WTC11 (cell line): Measurements from ENCODE around the gene PTK6. TPM values are rescaled to one million over a fixed set of nuclear protein-coding genes. Genes with fewer than 3 reads are reported as not detected.

ENCODE experiments used
- ATAC-seq: fragments of 200-7000 bp; cut with Tn5 transposase; 2 replicates; pipeline ENCODE4 v1.10.0; 2021; ENCODE audit warnings: mild to moderate bottlenecking, moderate library complexity
- CTCF ChIA-PET: fragments of 300-600 bp; sonication (Branson Sonifier 250); formaldehyde crosslinking; loops from one replicate; lab custom pipeline; 2021; ENCODE audit warnings: antibody characterized with exemption; lab: Charles Lee
- POLR2A ChIA-PET: fragments of 350-600 bp; sonication (Branson Sonifier 250); formaldehyde crosslinking; loops from one replicate; lab custom pipeline; 2021; ENCODE audit warnings: antibody characterized with exemption; lab: Charles Lee
- DNase-seq: peaks from one replicate; pipeline ENCODE4 v3.0.0; 2021; ENCODE audit warnings: low spot score
- H3K27ac Mint-ChIP-seq: 2 replicates; pipeline ENCODE4 v1.8.0; 2021; ENCODE audit warnings: mixed read lengths
- H3K27me3 Mint-ChIP-seq: 2 replicates; pipeline ENCODE4 v1.8.0; 2021; ENCODE audit warnings: low read depth, mild to moderate bottlenecking, moderate library complexity, mixed read lengths
- H3K36me3 Mint-ChIP-seq: 2 replicates; pipeline ENCODE4 v1.8.0; 2021; ENCODE audit warnings: mixed read lengths
- H3K4me1 Mint-ChIP-seq: 2 replicates; pipeline ENCODE4 v1.8.0; 2022; ENCODE audit warnings: mixed read lengths
- H3K4me3 Mint-ChIP-seq: 2 replicates; pipeline ENCODE4 v1.8.0; 2021; ENCODE audit warnings: mild to moderate bottlenecking, moderate library complexity, mixed read lengths
- H3K9me3 Mint-ChIP-seq: 2 replicates; pipeline ENCODE4 v1.8.0; 2021; ENCODE audit warnings: mixed read lengths
- CREB1 ChIP-seq: sonication (generic); formaldehyde crosslinking; IDR thresholded peaks from 2 replicates; pipeline ENCODE4 v1.8.0; 2023; ENCODE audit warnings: mild to moderate bottlenecking, missing genetic modification reagents
- ERG ChIP-seq: fragments of 250-450 bp; sonication (Bioruptor Pico); IDR thresholded peaks from 2 replicates; pipeline ENCODE4 v1.8.0; 2021; ENCODE audit warnings: mild to moderate bottlenecking
- ESRRA ChIP-seq: sonication (generic); formaldehyde crosslinking; IDR thresholded peaks from 2 replicates; pipeline ENCODE4 v1.8.1; 2022; ENCODE audit warnings: mild to moderate bottlenecking, missing genetic modification reagents, borderline replicate concordance
- FOXP4 ChIP-seq: sonication (generic); formaldehyde crosslinking; IDR thresholded peaks from 2 replicates; pipeline ENCODE4 v1.8.0; 2022; ENCODE audit warnings: mild to moderate bottlenecking, missing genetic modification reagents
- IRF1 ChIP-seq: sonication (generic); formaldehyde crosslinking; IDR thresholded peaks from 2 replicates; pipeline ENCODE4 v1.8.0; 2023; ENCODE audit warnings: missing genetic modification reagents
- KAT7 ChIP-seq: sonication (generic); formaldehyde crosslinking; IDR thresholded peaks from 2 replicates; pipeline ENCODE4 v1.8.1; 2023; ENCODE audit warnings: missing genetic modification reagents, mild to moderate bottlenecking, borderline replicate concordance
- NFE2L1 ChIP-seq: sonication (generic); formaldehyde crosslinking; IDR thresholded peaks from 2 replicates; pipeline ENCODE4 v1.8.1; 2023; ENCODE audit warnings: missing genetic modification reagents
- NFYB ChIP-seq: sonication (generic); formaldehyde crosslinking; conservative IDR thresholded peaks from 2 replicates; pipeline ENCODE4 v1.8.0; 2022; ENCODE audit warnings: low read depth, missing genetic modification reagents
- NR2C2 ChIP-seq: sonication (generic); formaldehyde crosslinking; IDR thresholded peaks from 2 replicates; pipeline ENCODE4 v1.8.0; 2022; ENCODE audit warnings: mild to moderate bottlenecking, missing genetic modification reagents
- PREB ChIP-seq: sonication (generic); formaldehyde crosslinking; IDR thresholded peaks from 2 replicates; pipeline ENCODE4 v1.8.1; 2022; ENCODE audit warnings: mild to moderate bottlenecking, missing genetic modification reagents, moderate library complexity, borderline replicate concordance
- PRRX2 ChIP-seq: fragments of 250-450 bp; sonication (Bioruptor Pico); IDR thresholded peaks from 2 replicates; pipeline ENCODE4 v1.8.0; 2021; ENCODE audit warnings: mild to moderate bottlenecking
- SOX15 ChIP-seq: fragments of 250-450 bp; sonication (Bioruptor Pico); IDR thresholded peaks from 2 replicates; pipeline ENCODE4 v1.9.0; 2021; ENCODE audit warnings: mild to moderate bottlenecking
- TP53 ChIP-seq: sonication (generic); formaldehyde crosslinking; IDR thresholded peaks from 2 replicates; pipeline ENCODE4 v1.8.1; 2023; ENCODE audit warnings: mild to moderate bottlenecking, missing genetic modification reagents
- USF2 ChIP-seq: sonication (generic); formaldehyde crosslinking; IDR thresholded peaks from 2 replicates; pipeline ENCODE4 v1.8.1; 2023; ENCODE audit warnings: mild to moderate bottlenecking, missing genetic modification reagents, moderate library complexity
- ZMAT4 ChIP-seq: fragments of 250-450 bp; sonication (Bioruptor Pico); IDR thresholded peaks from 2 replicates; pipeline ENCODE4 v1.9.0; 2021; ENCODE audit warnings: mild to moderate bottlenecking
- ZNF138 ChIP-seq: sonication (generic); formaldehyde crosslinking; conservative IDR thresholded peaks from 2 replicates; pipeline ENCODE4 v1.8.1; 2022; ENCODE audit warnings: mild to moderate bottlenecking, moderate library complexity, missing genetic modification reagents
- ZNF425 ChIP-seq: fragments of 250-450 bp; sonication (Bioruptor Pico); conservative IDR thresholded peaks from 2 replicates; pipeline ENCODE4 v1.9.0; 2021; ENCODE audit warnings: mild to moderate bottlenecking
- ZNF532 ChIP-seq: fragments of 250-450 bp; sonication (Bioruptor Pico); IDR thresholded peaks from 2 replicates; pipeline ENCODE4 v1.9.0; 2021; ENCODE audit warnings: mild to moderate bottlenecking, borderline replicate concordance
- ZSCAN18 ChIP-seq: fragments of 250-450 bp; sonication (Bioruptor Pico); IDR thresholded peaks from 2 replicates; pipeline ENCODE4 v2.1.2; 2022; ENCODE audit warnings: mild to moderate bottlenecking, moderate library complexity
- total RNA-seq: library from RNA; stranded (reverse); gene quantifications from 3 replicates; pipeline ENCODE4 v1.2.3, GENCODE V29; 2021

Gene PTK6
- total RNA-seq, 1 experiment from 2014 or later, result 0.22 TPM

- no peak for DNase-seq
- ChIA-PET CTCF (interaction anchor here (0.9 to 3.2 kb wide), 6 partner anchors 14 to 169 kb away, joined by 4 to 27 read pairs (median 8); no protein-coding TSS in a partner anchor), POLR2A (no interaction called here)
- Mint-ChIP-seq H3K27ac (no peak overlapping the region), H3K9me3 (no peaks in the 10 kb centered on the region), H3K4me1 (peaks cover 40% of the 10 kb centered on the region), H3K4me3 (no peak overlapping the region), H3K36me3 (no peaks in the 10 kb centered on the region), H3K27me3 (peaks cover 11% of the 10 kb centered on the region)
- TF ChIP-seq PREB (CRISPR knock-in tag) (no peak), ZNF138 (CRISPR knock-in tag) (no peak), ZNF425 (CRISPR knock-in tag) (no peak), ERG (CRISPR knock-in tag) (no peak), NFYB (CRISPR knock-in tag) (no peak), CREB1 (CRISPR knock-in tag) (no peak), SOX15 (no peak), TP53 (CRISPR knock-in tag) (no peak), IRF1 (CRISPR knock-in tag) (no peak), ZMAT4 (no peak), FOXP4 (CRISPR knock-in tag) (no peak), PRRX2 (CRISPR knock-in tag) (no peak), KAT7 (CRISPR knock-in tag) (no peak), ESRRA (CRISPR knock-in tag) (no peak), USF2 (CRISPR knock-in tag) (no peak), NFE2L1 (CRISPR knock-in tag) (no peak), ZNF532 (no peak), ZSCAN18 (CRISPR knock-in tag) (no peak), NR2C2 (no peak)
- no peak for ATAC-seq
Measured at GRCh38 chr20:63478346-63479302, 58.6 kb downstream of the PTK6 start.
